HG03469 (cell line): ENCODE measurements around the gene SELENOI.

ENCODE experiments used
- ATAC-seq: cut with Tn5 transposase; IDR thresholded peaks from one replicate; pipeline ENCODE4 v1.9.1; 2021; ENCODE audit warnings: mild to moderate bottlenecking, moderate library complexity, moderate number of reproducible peaks; ENCODE audit not compliant: unreplicated experiment

Gene SELENOI

GRCh38 chr2:26444236-26444635, 98.3 kb downstream of the SELENOI start:
- ATAC-seq: no peak
